Smooth muscle cell (in vitro differentiated cells): ENCODE measurements around the gene SYT15. TPM values are rescaled to one million over a fixed set of nuclear protein-coding genes. Genes with fewer than 3 reads are reported as not detected.

Source experiments
- DNase-seq: peaks from one replicate; lab custom pipeline; 2025; ENCODE audit not compliant: unreplicated experiment; lab: John Stamatoyannopoulos, UW
- H2AFZ ChIP-seq: fragments of 200-600 bp; sonication (generic); 2 replicates; pipeline ENCODE4 v1.6.0; 2016; ENCODE audit warnings: antibody characterized with exemption, low read depth, mild to moderate bottlenecking
- H3F3A ChIP-seq: fragments of 200-600 bp; sonication (generic); 2 replicates; pipeline ENCODE4 v1.6.0; 2017; ENCODE audit warnings: antibody characterized with exemption, low read depth
- H3K27ac ChIP-seq: fragments of 200-600 bp; sonication (generic); 2 replicates; pipeline ENCODE4 v1.5.1; 2016; ENCODE audit warnings: low read depth, mild to moderate bottlenecking
- H3K27me3 ChIP-seq: fragments of 200-600 bp; sonication (generic); 2 replicates; pipeline ENCODE4 v1.6.1; 2016; ENCODE audit warnings: low read depth, mild to moderate bottlenecking
- H3K36me3 ChIP-seq: fragments of 200-600 bp; sonication (generic); 2 replicates; pipeline ENCODE4 v1.5.1; 2016; ENCODE audit warnings: low read depth
- H3K4me1 ChIP-seq: fragments of 200-600 bp; sonication (generic); 2 replicates; pipeline ENCODE4 v1.5.1; 2016; ENCODE audit warnings: low read depth
- H3K4me2 ChIP-seq: fragments of 200-600 bp; sonication (generic); 2 replicates; pipeline ENCODE4 v1.6.0; 2016; ENCODE audit warnings: mild to moderate bottlenecking
- H3K4me3 ChIP-seq: fragments of 200-600 bp; sonication (generic); 2 replicates; pipeline ENCODE4 v1.5.1; 2016; ENCODE audit warnings: mild to moderate bottlenecking
- H3K79me2 ChIP-seq: fragments of 200-600 bp; sonication (generic); 2 replicates; pipeline ENCODE4 v1.6.0; 2016; ENCODE audit warnings: low read depth, mild to moderate bottlenecking
- H3K9ac ChIP-seq: fragments of 200-600 bp; sonication (generic); 2 replicates; pipeline ENCODE4 v1.6.0; 2016; ENCODE audit warnings: low read depth
- H3K9me3 ChIP-seq: fragments of 200-600 bp; sonication (generic); replicated peaks from 2 replicates; pipeline ENCODE4 v1.5.1; 2016; ENCODE audit warnings: low read depth
- H4K20me1 ChIP-seq: fragments of 200-600 bp; sonication (generic); 2 replicates; pipeline ENCODE4 v1.6.0; 2016; ENCODE audit warnings: low read depth
- WGBS: methylation state at CpG from one replicate; pipeline ENCODE4 v1.1.7; 2016; ENCODE audit warnings: low lambda C conversion rate; 5-methylcytosine and 5-hydroxymethylcytosine counted together
- polyA plus RNA-seq: library from polyadenylated mRNA; unstranded; fragments of >200 nt; fragmentation: Nextera tagmentation; extraction: Ambion mirVana; gene quantifications from 2 replicates; pipeline ENCODE4 v1.2.1, GENCODE V29; 2016
- total RNA-seq: library from RNA; depleted of rRNA; stranded (reverse); fragments of >200 nt; gene quantifications from 2 replicates; pipeline ENCODE4 v1.2.3, GENCODE V29; 2014
- TF ChIP-seq, protein P1 (sequence below): fragments of 200-600 bp; sonication (generic); IDR thresholded peaks from 2 replicates; pipeline ENCODE4 v1.5.1; 2017; ENCODE audit warnings: borderline replicate concordance, mild to moderate bottlenecking, antibody characterized with exemption; ENCODE audit not compliant: insufficient read depth, poor library complexity, severe bottlenecking

The SYT15 gene
- total and polyA plus RNA-seq, 2 experiments from 2014 or later, result 0.22 to 0.89 TPM

DNA sequence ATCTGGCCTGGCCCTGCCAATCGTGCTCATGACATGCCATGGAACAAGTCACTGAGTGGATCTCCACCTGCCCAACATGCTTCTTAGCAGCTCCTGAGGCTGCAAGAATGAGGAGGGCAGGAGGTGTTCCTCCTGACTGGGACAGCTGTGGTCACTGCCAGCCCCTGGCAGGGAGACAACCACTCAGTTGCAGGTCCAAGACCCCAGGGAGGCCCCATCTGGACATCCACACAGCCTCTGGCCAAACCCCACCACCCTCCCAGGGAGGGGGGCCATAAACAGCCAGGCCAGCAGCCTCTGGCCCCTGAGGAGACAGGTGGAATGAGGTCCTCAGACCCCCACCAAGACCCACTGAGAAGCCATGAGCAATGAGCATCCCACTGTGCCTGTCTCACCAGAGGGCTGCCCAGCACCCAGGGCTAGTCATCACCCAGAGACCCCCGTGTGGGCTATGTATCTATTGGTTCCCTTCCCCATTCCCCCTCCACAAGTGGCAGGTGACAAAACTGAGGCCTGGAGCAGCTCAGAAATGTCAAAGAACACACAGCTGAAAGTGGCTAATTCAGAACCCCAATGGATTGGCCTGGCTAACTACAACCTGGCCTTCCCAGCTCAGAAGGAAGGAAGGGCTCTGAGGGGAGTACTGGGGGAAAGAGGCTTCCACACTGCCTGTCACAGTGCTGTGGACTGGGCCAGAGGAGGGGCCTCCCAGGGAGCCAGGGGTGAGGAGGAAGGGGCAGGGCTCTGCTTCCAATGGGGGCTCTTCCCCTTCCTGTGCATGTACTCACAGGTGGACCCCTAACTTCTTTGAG is 25.5 kb upstream of the SYT15 start:
- Histone ChIP-seq H3K27ac (no peak overlapping the region), H2AFZ (no peak overlapping the region), H3K79me2 (no peaks in the 10 kb centered on the region), H3K4me1 (peaks cover 8% of the 10 kb centered on the region), H3F3A (no peaks in the 10 kb centered on the region), H3K4me3 (no peak overlapping the region), H3K4me2 (no peak overlapping the region), H3K36me3 (no peaks in the 10 kb centered on the region), H3K27me3 (peaks cover 44% of the 10 kb centered on the region), H4K20me1 (no peaks in the 10 kb centered on the region), H3K9ac (no peak overlapping the region), H3K9me3 (no peaks in the 10 kb centered on the region)
- TF ChIP-seq, protein P1, sequence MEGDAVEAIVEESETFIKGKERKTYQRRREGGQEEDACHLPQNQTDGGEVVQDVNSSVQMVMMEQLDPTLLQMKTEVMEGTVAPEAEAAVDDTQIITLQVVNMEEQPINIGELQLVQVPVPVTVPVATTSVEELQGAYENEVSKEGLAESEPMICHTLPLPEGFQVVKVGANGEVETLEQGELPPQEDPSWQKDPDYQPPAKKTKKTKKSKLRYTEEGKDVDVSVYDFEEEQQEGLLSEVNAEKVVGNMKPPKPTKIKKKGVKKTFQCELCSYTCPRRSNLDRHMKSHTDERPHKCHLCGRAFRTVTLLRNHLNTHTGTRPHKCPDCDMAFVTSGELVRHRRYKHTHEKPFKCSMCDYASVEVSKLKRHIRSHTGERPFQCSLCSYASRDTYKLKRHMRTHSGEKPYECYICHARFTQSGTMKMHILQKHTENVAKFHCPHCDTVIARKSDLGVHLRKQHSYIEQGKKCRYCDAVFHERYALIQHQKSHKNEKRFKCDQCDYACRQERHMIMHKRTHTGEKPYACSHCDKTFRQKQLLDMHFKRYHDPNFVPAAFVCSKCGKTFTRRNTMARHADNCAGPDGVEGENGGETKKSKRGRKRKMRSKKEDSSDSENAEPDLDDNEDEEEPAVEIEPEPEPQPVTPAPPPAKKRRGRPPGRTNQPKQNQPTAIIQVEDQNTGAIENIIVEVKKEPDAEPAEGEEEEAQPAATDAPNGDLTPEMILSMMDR, result no peak
- no peak for DNase-seq
- WGBS, result 77% methylated on average over 2 of the region's 2 CpGs

- 90% methylated on average over 7 of the region's 7 CpGs for WGBS
- Histone ChIP-seq H3K4me2 (no peak overlapping the region), H3K4me3 (no peak overlapping the region), H3K4me1 (peaks cover 8% of the 10 kb centered on the region), H3F3A (no peaks in the 10 kb centered on the region), H3K79me2 (no peaks in the 10 kb centered on the region), H3K36me3 (no peaks in the 10 kb centered on the region), H3K27ac (no peak overlapping the region), H3K9me3 (no peaks in the 10 kb centered on the region), H3K27me3 (peaks cover 52% of the 10 kb centered on the region), H3K9ac (no peak overlapping the region), H2AFZ (no peak overlapping the region), H4K20me1 (no peaks in the 10 kb centered on the region)
- TF ChIP-seq, protein P1, result no peak
- no peak for DNase-seq
Measured at GRCh38 chr10:46554166-46554781, 24.7 kb upstream of the SYT15 start.

GRCh38 chr10:46555366-46555712 is 23.6 kb upstream of the SYT15 start:
- no peak overlapping the region for H3K9ac ChIP-seq
- no peaks in the 10 kb centered on the region for H3F3A ChIP-seq
- H3K4me3 ChIP-seq, result peak overlapping the region; percentile 63
- H4K20me1 ChIP-seq, result no peaks in the 10 kb centered on the region
- TF ChIP-seq, protein P1, result no peak
- H3K9me3 ChIP-seq, result no peaks in the 10 kb centered on the region
- no peaks in the 10 kb centered on the region for H3K79me2 ChIP-seq
- H3K36me3 ChIP-seq, result no peaks in the 10 kb centered on the region
- peaks cover 63% of the 10 kb centered on the region for H3K27me3 ChIP-seq
- 84% methylated on average over 4 of the region's 4 CpGs for WGBS
- H3K4me1 ChIP-seq, result peaks cover 8% of the 10 kb centered on the region
- no peak overlapping the region for H3K27ac ChIP-seq
- peak overlapping the region; percentile 93 for H3K4me2 ChIP-seq
- no peak for DNase-seq
- no peak overlapping the region for H2AFZ ChIP-seq
